ENCODE data around the gene EPS15.

DNA sequence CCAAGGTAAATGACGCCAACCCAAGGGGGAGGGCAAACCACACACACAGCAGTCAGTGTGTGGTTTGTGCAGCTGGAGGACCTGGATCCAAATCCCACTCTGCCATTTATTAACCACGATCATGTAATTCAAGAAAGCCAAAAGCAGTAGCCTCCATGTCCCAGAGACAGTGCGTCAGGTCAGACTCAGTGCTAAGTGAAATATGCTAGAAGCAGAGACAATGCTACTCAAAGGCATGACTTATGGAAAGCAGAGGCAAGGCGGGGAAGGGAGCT, 202.3 kb downstream of the EPS15 start:
- TF ChIP-seq POLR2A (IDR thresholded peaks at IDR 0.05; ENCODE audit: low read length) (no peak), GATA1 (IDR thresholded peaks at IDR 0.05; ENCODE audit: low read depth, low read length) (no peak)
